DOHH2 (cell line): ENCODE results near the gene ALK.

Experiments
- H3F3A ChIP-seq: fragments of 200-600 bp; sonication (generic), shearing (Covaris generic); 2 replicates; pipeline ENCODE4 v1.6.0; 2016; ENCODE audit warnings: antibody characterized with exemption, mild to moderate bottlenecking; ENCODE audit not compliant: control insufficient read depth, insufficient read depth
- H3K27ac ChIP-seq: fragments of 200-600 bp; sonication (generic); 2 replicates; pipeline ENCODE4 v1.5.1; 2014; ENCODE audit warnings: low read depth, mild to moderate bottlenecking, low read length, moderate library complexity
- H3K27me3 ChIP-seq: fragments of 200-600 bp; sonication (generic); 2 replicates; pipeline ENCODE4 v1.6.1; 2014; ENCODE audit warnings: mild to moderate bottlenecking, low read length, mixed read lengths; ENCODE audit not compliant: control insufficient read depth
- H3K36me3 ChIP-seq: fragments of 200-600 bp; sonication (generic); 2 replicates; pipeline ENCODE4 v1.6.1; 2014; ENCODE audit warnings: mild to moderate bottlenecking, low read length, moderate library complexity, mixed read lengths; ENCODE audit not compliant: control insufficient read depth
- H3K4me1 ChIP-seq: fragments of 200-600 bp; sonication (generic); 2 replicates; pipeline ENCODE4 v1.6.1; 2014; ENCODE audit warnings: mild to moderate bottlenecking, low read length, mixed read lengths; ENCODE audit not compliant: control insufficient read depth
- H3K4me2 ChIP-seq: fragments of 200-600 bp; sonication (generic); 2 replicates; pipeline ENCODE4 v1.6.0; 2014; ENCODE audit warnings: mild to moderate bottlenecking, low read length, moderate library complexity
- H3K4me3 ChIP-seq: fragments of 200-600 bp; sonication (generic); 2 replicates; pipeline ENCODE4 v1.5.1; 2014; ENCODE audit warnings: mild to moderate bottlenecking, low read length, mixed read lengths
- H3K79me2 ChIP-seq: fragments of 200-600 bp; sonication (generic); 2 replicates; pipeline ENCODE4 v1.6.1; 2014; ENCODE audit warnings: mild to moderate bottlenecking, low read length, mixed read lengths; ENCODE audit not compliant: control insufficient read depth
- H3K9me2 ChIP-seq: fragments of 200-600 bp; sonication (generic); replicated peaks from 2 replicates; pipeline ENCODE4 v1.6.1; 2014; ENCODE audit warnings: mild to moderate bottlenecking, low read length, mixed read lengths; ENCODE audit not compliant: control insufficient read depth
- H3K9me3 ChIP-seq: fragments of 200-600 bp; sonication (generic); 2 replicates; pipeline ENCODE4 v1.6.1; 2014; ENCODE audit warnings: antibody characterized with exemption, low read length, mixed read lengths; ENCODE audit not compliant: control insufficient read depth, insufficient read depth
- H4K20me1 ChIP-seq: fragments of 200-600 bp; sonication (generic); 2 replicates; pipeline ENCODE4 v1.6.0; 2014; ENCODE audit warnings: low read depth, mild to moderate bottlenecking, antibody characterized with exemption, low read length, moderate library complexity; ENCODE audit not compliant: control insufficient read depth, insufficient read depth
- EZH2phosphoT487 ChIP-seq: fragments of 200-600 bp; sonication (generic); IDR thresholded peaks from 2 replicates; pipeline ENCODE4 v1.6.1; 2017; ENCODE audit warnings: borderline replicate concordance, mild to moderate bottlenecking, antibody characterized with exemption, low read length, moderate library complexity, mixed read lengths
- TF ChIP-seq, protein P1 (sequence below): fragments of 200-600 bp; sonication (generic); IDR thresholded peaks from one replicate; pipeline ENCODE4 v1.5.1; 2014; ENCODE audit warnings: antibody characterized with exemption, mild to moderate bottlenecking, low read depth, low read length; ENCODE audit not compliant: poor library complexity, severe bottlenecking

Gene ALK

DNA sequence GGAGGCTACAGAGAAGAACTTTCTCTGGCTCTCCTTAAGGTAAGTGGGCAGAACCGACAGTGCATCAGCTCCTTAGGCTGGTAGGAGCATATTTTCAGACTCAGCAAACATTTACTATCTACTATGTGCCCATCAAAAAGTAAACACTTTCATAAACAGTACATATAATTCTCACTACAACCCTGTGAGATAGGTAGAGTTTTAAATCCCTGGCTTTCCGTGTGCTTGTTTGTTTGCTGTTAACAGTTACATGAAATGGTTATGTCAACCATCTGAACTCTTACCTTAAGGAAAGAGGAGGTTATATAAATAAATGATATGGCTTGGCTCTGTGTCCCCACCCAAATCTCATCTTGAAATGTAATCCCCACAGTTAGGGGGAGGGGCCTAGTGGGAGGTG, 310.1 kb downstream of the ALK start:
- no peaks in the 10 kb centered on the region for H4K20me1 ChIP-seq

DNA sequence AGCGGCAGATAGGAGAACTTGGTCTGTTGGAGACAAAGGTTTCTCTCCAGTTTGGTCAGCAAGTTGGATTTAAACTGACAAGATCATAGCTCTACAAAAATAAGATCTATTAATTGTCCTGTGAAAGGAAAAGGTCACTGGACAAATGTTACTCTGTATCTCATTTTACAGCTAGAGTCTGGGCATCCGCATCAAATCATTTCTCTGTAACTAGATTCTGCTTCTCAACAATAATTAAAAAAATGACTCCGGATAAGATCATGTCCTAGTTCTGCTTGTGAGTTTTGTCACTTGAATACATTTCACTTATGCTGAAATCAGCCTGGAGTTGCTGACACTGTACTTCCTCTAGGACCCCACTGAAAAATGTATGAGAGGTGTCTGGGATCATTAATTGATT, 310.8 kb downstream of the ALK start:
- no peak overlapping the region for H3K27ac ChIP-seq

More for the DNA sequence above, 310.1 kb downstream of the ALK start:
- Histone ChIP-seq H3K79me2 (no peaks in the 10 kb centered on the region), H3K4me1 (no peaks in the 10 kb centered on the region), H3K4me3 (no peak overlapping the region), H3K36me3 (no peaks in the 10 kb centered on the region), H3K9me2 (no peaks in the 10 kb centered on the region), H3K4me2 (no peak overlapping the region), H3K27ac (no peak overlapping the region), H3K9me3 (no peaks in the 10 kb centered on the region), H3F3A (no peaks in the 10 kb centered on the region), H3K27me3 (no peaks in the 10 kb centered on the region; the same call in 1 of the 2 replicates)
- TF ChIP-seq EZH2phosphoT487: no peak
- TF ChIP-seq, protein P1, sequence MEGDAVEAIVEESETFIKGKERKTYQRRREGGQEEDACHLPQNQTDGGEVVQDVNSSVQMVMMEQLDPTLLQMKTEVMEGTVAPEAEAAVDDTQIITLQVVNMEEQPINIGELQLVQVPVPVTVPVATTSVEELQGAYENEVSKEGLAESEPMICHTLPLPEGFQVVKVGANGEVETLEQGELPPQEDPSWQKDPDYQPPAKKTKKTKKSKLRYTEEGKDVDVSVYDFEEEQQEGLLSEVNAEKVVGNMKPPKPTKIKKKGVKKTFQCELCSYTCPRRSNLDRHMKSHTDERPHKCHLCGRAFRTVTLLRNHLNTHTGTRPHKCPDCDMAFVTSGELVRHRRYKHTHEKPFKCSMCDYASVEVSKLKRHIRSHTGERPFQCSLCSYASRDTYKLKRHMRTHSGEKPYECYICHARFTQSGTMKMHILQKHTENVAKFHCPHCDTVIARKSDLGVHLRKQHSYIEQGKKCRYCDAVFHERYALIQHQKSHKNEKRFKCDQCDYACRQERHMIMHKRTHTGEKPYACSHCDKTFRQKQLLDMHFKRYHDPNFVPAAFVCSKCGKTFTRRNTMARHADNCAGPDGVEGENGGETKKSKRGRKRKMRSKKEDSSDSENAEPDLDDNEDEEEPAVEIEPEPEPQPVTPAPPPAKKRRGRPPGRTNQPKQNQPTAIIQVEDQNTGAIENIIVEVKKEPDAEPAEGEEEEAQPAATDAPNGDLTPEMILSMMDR: no peak

DNA sequence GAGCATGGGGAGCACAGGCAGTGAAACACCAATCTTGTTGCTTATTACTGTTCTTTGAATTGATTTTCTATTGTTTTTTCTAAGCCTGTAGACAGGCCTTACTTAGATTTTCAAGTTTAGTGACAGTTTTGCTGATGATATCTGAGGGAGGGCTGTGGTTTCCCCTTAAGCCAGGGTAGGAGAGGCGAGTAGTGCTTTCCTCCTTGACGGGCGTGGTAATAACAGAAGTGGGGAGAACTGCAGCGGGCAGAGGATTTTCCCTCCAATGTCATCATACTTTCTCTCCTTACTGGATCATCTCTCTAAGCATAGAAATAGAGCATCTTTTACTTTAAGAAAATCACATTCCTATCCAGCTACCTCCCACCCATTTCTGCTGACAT, 314.4 kb downstream of the ALK start:
- TF ChIP-seq EZH2phosphoT487: no peak
- TF ChIP-seq, protein P1: no peak
- H3K27ac ChIP-seq: no peak overlapping the region

More for the DNA sequence above, 310.8 kb downstream of the ALK start:
- Histone ChIP-seq H3K36me3 (no peaks in the 10 kb centered on the region), H3K9me2 (no peaks in the 10 kb centered on the region), H3K4me1 (no peaks in the 10 kb centered on the region), H3K79me2 (no peaks in the 10 kb centered on the region), H3K4me3 (no peak overlapping the region), H3K4me2 (no peak overlapping the region), H3K27me3 (no peaks in the 10 kb centered on the region; the same call in 1 of the 2 replicates), H4K20me1 (no peaks in the 10 kb centered on the region), H3F3A (no peaks in the 10 kb centered on the region), H3K9me3 (no peaks in the 10 kb centered on the region)
- TF ChIP-seq, protein P1: no peak
- no peak for TF ChIP-seq EZH2phosphoT487

More for the DNA sequence above, 314.4 kb downstream of the ALK start:
- Histone ChIP-seq H3K9me3 (no peaks in the 10 kb centered on the region), H3F3A (no peaks in the 10 kb centered on the region), H3K36me3 (no peaks in the 10 kb centered on the region), H3K4me1 (no peaks in the 10 kb centered on the region), H3K4me3 (no peak overlapping the region), H4K20me1 (no peaks in the 10 kb centered on the region), H3K9me2 (no peaks in the 10 kb centered on the region), H3K79me2 (no peaks in the 10 kb centered on the region), H3K4me2 (no peak overlapping the region), H3K27me3 (no peaks in the 10 kb centered on the region; the same call in 1 of the 2 replicates)
